Astrocyte of the spinal cord (primary cell): ENCODE measurements around the gene KLHL29.

Source experiments
- DNase-seq: peaks from one replicate; pipeline ENCODE4 v3.0.0; 2011; ENCODE audit warnings: low read depth, low spot score
- H3K4me3 ChIP-seq: 2 replicates; pipeline ENCODE4 v1.5.1; 2011; ENCODE audit warnings: low read depth, mild to moderate bottlenecking, low read length, moderate library complexity
- CTCF ChIP-seq: IDR thresholded peaks from 2 replicates; pipeline ENCODE4 v1.5.1; 2012; ENCODE audit warnings: low read depth, mild to moderate bottlenecking, low read length, inconsistent platforms
- in situ Hi-C: cut with HindIII; loops from 2 replicates; pipeline ENCODE4 v1.10.0; 2017; ENCODE audit warnings: low sequenced_read_pairs

The KLHL29 gene

GRCh38 chr2:23426263-23426905 lies 41.4 kb downstream of the KLHL29 start:
- in situ Hi-C loops, result no loop called here
- peak; percentile 55 for DNase-seq
- no peak for TF ChIP-seq CTCF
- H3K4me3 ChIP-seq, result no peak overlapping the region

GRCh38 chr2:23427350-23427749 lies 42.4 kb downstream of the KLHL29 start:
- in situ Hi-C loops, result no loop called here
- H3K4me3 ChIP-seq, result no peak overlapping the region
- TF ChIP-seq CTCF, result no peak
- no peak for DNase-seq

GRCh38 chr2:23427976-23428375 lies 43.0 kb downstream of the KLHL29 start:
- in situ Hi-C loops, result no loop called here

GRCh38 chr2:23429036-23429435 lies 44.1 kb downstream of the KLHL29 start:
- DNase-seq, result no peak
- in situ Hi-C loops, result no loop called here
- H3K4me3 ChIP-seq, result no peak overlapping the region

More at GRCh38 chr2:23427976-23428375, 43.0 kb downstream of the KLHL29 start:
- no peak for TF ChIP-seq CTCF
- no peak overlapping the region for H3K4me3 ChIP-seq
- no peak for DNase-seq

GRCh38 chr2:23430263-23430662 lies 45.3 kb downstream of the KLHL29 start:
- no peak overlapping the region for H3K4me3 ChIP-seq
- in situ Hi-C loops, result no loop called here
- peak; percentile 86 for DNase-seq
- no peak for TF ChIP-seq CTCF

More at GRCh38 chr2:23429036-23429435, 44.1 kb downstream of the KLHL29 start:
- no peak for TF ChIP-seq CTCF

- no peak for TF ChIP-seq CTCF
- H3K4me3 ChIP-seq, result no peak overlapping the region
- in situ Hi-C loops, result no loop called here
- DNase-seq, result no peak
Measured at GRCh38 chr2:23432531-23432930, 47.6 kb downstream of the KLHL29 start.
